HuH-7 (cell line): Measurements from ENCODE around the gene MYLK4.
A peak's percentile ranks its signal among the peaks of the same experiment; 100 is the strongest.

Source experiments
- DNase-seq: peaks from one replicate; pipeline ENCODE4 v3.0.0; 2011; ENCODE audit warnings: low spot score

The MYLK4 gene

DNA sequence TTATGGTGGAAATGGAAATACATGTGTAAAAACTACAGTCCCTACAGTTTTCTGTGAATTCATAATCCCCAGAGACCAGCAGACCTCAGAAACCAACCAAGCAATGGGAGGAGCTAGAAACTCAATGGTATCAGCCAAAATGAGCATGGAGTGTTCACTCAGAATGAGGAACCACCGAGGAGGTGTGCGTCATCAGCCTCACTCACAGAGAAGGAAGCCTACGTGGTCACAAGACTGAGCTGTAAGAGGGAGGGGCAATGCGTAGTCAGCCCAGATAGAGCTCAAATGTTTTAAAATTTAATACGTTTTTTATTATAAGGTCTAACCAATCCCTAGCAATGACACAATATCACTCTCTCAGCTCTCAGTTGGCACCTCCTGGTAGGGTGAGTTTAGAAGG is 17.4 kb downstream of the MYLK4 start:
- no peak for DNase-seq

DNA sequence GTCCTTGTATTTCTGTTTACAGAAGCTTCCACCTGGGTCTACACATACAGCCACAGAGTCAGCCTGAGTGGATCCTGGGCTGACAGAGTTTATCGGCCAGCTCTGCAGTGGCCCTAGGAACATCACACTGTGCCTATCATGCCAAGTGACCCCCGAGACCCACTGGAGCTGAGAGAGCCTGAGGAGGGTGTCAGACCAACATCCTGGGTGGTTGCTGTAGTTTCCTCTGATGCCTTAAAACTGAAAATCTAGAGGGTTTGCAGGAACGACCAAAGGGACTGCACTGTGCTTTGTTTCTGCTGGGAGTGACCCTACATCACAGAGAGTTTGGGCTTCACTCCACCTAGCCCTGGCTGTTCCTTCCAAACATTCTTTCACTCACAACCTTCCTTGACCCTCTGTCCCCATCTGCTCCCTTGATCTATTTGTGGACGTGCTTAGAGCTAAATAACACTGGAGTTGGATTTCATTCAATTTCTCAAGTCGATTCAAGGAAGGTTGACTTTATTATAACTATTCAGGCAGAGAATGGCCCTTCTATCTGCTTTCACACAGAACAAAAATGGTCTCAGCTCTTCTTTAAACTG is 18.1 kb downstream of the MYLK4 start:
- no peak for DNase-seq

DNA sequence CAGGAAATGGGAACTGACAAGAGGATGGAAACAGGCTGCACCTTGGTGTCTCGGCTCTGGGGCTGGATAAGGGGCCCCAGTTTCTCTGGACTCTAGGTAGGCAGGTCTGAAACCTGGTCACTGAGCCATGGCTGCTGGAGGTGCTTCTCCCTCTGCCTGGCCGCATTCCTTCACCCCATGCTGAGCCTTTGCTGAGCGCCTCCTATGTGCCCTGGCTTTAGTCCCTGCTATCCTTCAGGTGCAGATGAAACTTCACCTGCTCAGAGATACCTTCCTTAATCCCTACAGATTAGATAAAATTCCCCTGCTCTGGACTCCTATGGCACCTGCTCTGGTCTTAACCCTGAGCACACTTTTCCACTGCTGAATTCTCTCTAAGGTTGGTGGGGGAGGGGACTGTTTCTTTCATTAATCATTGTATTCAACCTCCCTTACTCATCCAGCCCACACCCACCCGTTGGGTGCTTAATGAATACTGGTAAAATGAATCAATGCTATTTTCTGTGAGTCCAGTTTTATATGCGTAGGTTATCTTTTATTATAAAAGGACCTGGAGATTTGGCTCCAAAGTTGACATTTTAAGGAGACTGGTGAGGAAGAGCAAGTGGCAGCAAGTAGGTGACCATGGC is 19.3 kb downstream of the MYLK4 start:
- no peak for DNase-seq

DNA sequence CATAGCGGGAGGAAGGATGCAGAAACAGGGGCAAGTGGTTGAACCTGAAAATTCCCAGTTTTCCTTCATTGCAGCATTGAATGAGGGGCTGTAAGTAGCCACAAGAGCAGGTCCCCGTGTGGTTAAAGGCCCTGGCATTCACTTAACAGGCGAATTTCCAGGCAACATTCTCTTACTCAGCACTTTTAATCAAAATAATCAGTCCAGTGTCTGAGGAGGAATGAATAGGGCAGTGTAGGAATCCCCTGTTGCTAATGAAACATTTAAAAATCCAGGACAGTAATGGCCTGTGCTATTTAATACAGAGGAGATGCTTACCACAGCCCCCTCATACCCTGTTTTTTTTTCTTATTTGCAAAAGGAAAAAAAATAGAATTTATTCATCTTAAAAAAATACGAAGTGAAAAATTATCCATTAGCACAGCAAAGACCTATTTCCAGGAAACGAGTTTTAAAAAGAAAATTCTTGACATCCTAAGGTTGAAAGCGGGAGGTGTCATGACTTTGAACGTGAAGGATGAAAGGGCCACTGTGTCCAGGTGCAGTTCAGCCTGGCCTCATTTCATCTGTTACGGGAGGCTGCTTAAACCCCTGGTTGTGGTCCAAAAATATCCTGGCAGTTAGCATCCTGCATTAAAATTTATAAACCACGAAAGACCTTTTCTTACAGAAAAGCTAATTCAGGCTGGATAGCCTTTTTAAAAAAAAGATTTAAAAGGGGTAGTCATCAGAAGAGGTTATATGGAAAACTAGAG is 20.2 kb downstream of the MYLK4 start:
- no peak for DNase-seq

DNA sequence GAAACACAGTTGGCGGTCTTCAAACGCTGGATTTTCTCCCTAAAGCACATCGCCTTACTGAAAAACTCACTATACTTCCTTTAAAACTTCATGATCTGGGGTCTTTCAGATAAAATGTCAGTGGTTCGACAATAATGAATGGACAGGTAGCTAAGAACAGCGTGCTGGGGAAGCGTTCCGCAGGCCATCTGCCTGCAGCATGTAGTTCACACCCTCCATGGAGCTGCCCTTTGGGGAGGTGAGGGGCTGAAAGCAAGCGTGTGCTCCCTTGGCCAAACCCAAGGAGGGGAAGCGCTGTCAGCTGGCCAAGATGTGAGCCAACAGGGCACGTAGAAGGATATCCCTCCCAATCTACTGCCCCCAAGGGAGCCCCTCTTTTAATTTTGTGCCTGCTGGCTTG is 20.8 kb downstream of the MYLK4 start:
- no peak for DNase-seq

DNA sequence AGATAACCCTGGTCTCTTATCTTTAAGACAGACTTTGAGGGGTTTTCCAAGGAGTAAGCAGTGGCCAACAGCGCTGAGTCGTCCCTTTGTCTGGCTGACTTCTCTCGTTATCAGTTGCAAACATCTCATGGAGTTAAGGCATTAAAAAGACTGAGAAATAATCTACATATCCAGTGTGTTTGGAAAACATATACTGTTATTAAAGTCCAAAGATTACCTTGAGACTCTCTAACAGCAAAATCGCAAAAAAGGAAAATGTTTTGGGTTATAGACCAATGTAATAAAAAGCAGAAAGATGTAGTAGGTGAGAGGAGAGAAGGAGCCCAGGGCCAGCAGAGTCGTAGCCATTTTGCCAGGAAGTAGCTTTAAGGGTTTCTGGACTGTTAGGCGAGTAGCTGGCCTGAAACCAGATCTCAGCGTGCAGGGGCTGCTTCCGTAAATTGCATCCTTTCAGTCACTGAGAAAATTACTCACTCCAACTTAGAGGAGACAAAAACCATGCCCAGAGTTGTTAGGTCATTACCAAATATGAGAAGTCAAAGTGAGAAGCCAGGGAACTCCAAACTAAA is 24.6 kb downstream of the MYLK4 start:
- no peak for DNase-seq

DNA sequence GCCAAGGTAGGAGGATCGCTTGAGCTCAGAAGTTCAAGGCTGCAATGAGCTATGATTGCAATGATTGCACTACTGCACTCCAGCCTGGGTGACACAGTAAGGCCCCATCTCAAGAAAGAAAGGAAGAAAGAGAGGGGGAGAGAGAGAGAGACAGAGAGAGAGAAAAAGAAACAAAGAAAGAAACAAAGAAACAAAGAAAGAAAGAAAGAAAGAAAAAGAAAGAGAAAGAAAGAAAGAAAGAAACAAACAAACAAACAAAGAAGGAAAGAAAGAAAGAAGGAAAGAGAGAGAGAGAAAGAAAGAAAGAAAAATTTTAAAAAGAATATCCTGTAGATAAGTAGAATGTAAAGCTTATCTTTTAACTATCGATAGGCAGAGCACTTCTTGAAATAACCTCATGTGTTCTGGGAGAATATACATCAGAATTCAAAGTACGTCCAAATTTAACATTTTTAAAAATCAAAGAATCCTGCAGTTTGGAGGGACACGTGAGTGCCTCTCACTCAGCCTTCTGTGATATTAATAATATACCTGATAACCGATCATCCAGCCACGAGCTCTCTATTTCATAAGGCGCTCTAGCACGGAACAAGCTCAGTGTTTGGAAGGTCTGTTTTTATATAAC is 25.2 kb downstream of the MYLK4 start:
- DNase-seq, result no peak

DNA sequence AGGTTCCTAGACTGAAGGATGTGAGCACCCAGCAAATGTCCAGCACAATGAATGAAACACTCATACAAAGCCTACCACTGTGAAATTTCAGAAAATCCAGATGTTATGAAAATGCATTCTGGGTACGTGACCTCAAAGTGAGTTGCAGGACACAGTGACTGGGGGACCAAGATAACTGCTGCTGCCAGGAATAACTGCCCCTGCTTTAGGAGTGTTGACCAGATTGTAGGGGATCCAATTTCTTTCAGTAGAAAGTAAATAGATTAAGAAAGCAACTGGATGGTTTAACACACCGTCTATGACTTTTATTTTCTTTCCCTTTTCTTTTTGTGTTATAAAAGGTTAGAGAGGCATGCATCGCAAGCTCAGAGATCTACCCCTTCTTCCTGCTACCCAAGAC is 29.5 kb downstream of the MYLK4 start:
- DNase-seq, result no peak

DNA sequence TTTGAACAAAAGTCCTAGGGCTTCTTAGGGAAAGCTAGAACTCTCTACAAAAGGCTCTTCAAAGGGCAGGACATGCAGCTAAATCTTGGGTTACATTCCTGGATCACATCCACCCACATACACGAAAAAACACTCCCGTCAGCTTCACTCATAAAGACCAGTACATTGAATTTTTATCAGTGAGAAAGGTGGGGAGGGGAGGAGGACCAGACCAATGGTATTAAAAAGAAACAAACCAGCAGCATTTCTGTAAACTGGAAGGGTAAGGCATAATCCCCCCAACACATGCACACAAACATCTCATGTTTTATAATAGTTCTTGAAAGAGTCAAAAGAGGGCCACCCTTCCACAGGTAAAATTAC is 31.6 kb downstream of the MYLK4 start:
- DNase-seq, result no peak

DNA sequence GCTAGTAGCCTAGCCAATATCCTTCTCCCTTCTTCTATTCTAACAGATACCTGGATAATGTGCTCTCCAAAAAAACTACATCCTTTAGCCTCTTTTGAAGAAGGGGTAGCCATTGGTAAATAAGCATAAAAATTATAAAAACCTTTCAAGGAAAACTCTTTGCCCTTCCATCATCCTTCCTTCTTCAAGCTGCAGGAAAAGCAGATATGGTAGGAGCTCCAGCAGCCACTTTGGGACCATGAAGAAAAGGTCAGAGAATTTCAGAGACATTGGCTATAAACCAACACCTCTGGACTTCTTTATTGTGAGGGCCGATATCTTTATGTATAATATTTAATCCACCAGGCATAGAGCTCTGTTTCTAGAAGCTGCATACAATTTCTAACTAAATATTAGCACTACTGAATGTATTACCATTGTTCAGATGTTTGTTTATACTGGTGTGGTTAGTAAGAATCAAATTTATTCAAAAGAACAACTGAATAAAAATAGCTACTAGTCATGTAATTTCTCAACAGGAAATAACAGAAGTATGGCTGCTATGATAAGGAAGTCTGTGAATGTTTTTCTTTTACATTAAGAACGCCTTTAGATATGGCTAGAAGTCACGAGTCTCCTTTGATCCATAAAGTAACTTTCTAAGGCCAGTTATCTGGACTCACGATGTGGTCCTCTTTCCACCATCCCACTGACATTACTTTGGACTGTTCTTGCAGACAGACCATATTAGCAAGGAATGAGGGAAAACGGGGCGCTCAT is 32.2 kb downstream of the MYLK4 start:
- DNase-seq, result no peak

DNA sequence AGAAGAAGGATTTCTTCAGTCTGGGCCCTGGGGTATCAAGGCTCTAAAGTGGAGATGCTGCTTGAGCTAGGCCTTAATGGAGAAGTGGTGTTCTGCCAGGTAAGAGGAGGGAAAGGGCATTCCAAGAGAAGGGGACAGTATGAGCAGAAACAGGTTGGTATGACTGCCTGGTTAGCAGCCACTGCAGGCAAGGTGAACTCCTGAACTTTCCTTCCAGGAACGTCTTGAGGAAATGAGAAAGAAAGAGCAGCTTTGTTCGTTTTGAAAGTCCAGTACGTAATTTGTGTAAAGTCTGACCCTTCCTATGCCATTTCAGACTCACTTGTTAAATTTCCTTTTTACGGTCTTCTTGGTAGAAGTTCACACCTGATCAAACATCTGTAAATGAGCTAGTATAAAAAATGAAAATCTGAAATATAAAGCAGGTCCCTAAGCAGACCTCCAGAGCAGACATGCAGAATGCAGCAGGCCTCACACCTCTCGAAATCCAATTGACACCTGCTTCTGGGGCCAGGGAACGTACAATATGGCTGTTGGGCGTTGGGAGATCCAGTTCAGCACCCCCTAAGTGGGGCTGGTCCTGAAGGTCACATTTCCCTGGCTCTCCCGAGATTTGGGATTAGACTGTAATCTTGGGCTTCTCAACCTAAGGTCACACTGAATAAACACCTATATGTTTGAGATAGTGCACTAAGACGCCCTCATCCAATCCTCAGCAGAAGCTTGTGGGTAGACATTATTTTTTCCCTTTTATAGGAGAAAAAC is 33.6 kb downstream of the MYLK4 start:
- no peak for DNase-seq

DNA sequence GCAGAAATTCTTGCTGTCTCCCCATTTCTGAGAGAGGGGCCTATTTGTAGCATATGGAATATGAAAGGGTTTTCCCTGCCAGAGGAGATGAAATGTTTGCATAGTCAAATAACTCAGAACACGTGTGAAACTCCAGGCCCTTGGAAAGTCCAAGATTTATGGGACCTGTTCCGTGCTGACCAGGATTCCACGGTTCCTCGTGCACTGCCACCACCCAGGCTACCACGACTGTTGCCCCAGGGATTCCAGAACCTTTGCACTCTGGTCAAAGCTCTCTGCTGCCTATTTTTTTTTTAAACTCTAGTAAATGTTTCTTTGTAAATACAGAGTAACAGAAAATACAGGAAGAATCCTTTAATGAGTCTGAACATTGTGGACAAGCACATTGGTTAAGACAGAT is 35.0 kb downstream of the MYLK4 start:
- DNase-seq, result peak; percentile 14

DNA sequence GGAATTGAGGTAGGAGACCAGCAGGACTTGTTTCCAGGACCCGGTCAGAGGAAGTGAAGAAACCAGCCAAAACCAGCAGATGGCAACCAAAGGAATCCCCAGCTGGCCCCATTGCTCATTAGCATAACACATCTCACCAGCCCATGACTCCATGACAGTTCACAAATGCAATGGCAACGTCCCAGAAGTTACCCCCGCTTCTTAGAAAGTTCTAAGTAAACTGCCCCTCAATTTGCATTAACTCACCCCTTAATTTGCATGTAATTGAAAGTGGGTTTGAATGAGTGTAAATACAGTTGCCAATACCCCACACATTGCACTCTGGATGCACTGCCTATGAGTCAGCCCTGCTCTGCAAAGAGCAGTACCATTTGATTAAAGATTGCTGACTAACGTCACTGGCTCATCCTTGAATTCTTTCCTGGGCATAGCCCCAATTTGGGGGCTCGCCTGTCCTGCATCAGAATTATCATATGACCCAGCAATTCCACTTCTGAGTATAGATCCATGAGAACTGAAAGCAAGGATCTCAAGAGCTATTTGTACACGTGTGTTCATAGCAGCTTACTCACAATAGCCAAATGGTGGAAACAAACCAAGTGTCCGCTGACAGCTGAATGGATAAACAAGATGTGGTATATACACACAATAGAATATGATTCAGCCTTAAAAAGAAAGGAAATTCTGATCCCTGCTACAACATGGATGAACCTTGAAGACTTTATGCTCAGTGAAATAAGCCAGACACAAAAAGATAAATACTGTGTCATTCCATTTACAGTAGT is 36.4 kb downstream of the MYLK4 start:
- no peak for DNase-seq

DNA sequence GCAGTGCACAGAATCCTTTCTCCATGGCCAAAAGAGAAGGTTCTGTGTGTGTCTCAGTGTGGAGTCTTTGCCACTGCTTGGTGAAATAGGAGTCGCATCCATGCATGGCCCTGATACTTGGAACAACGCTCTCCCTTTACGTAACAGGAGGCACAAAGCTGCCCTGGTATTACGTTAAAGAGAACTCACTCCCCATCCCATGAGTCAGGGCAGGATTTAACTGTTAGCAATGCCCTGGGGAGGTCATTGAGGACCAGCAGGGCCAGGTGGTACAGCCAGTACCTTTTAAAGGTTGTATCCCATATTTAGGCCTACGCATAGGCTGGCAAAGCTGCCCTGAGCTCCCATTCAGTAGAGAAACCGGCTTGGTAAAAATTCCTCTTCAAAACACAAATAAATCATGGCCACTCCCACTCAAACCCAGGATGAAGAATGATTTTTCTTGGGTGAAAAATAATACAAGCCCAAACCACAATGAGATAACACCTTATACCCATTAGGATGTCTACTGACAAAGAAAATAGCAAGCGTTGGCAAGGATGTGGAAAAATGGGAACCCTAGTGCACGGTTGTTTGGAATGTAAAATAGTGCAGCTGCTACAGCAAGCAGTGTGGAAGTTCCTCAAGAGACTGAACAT is 37.1 kb downstream of the MYLK4 start:
- no peak for DNase-seq

DNA sequence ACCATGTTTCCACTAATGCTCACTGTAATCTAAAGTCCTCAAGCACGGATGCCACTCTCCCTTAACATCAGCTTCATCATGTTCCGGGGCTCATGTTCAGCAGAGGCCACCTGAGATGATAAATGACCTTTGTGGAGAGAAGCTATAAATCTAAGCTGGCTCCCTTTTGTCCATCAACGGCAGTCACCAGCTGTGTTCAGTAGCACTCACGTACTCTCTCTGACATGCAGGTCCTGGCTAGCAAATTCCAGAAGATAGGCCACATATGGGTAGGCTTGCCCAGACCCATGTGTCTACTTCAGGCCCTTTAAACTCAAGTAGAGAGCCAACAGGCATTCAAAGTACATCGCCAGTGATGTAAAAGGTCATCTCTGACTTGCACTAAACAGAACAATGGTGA is 38.6 kb downstream of the MYLK4 start:
- no peak for DNase-seq

DNA sequence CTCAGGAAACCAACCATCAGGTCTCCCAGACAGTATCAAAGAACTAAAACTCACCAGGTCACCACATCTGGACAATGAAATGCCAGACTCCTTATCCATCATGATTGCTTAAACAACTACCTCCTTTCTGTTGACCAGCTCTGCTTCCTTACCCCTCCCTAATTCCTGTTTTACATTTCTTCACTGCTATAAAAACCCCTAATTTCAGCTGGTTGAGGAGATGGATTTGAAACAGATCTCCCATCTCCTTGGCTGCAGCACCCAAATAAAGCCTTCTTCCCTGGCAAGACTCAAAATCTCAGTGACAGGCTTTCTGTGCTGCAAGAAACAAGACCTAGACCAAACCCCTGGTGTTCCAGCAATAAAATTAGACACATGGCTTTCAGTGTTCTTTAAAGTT is 40.3 kb downstream of the MYLK4 start:
- DNase-seq, result no peak

DNA sequence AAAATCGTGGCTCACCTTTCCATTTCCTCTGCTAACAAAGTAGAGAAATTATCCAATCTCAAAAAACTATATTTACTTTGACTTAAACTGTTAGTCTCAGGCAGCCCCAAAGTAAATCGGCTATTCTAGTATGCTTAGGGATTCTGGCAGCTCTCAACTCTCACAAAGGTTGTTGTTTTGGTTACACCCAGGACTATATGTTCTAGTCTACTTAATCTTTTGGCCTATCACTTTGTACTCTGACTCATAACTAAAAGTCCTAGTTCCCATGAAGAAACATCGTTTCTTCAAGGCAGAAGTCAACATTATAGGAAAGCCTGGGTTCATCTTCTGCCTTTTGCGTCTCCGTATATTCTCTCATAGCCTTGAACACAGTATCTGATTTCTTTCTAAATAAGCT is 42.3 kb downstream of the MYLK4 start:
- no peak for DNase-seq

DNA sequence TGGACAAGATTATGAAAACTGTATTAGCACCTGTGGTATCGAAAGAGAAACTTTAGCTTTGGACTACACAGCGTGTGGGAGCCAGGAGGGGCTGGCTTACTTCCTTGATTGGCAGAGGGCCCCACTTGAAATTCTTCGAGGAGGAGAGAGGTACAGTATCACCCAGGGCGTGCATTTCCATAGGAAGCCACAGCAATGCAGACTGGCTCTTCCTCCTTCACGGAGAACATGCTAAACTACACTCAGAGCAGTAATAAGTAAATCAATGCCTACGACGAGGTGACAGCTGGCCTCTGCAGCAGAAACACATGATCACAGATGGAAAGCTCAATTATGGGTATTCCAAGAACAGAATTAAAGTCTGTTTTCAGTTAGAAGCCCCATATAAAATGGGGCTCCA is 44.2 kb downstream of the MYLK4 start:
- DNase-seq, result no peak

DNA sequence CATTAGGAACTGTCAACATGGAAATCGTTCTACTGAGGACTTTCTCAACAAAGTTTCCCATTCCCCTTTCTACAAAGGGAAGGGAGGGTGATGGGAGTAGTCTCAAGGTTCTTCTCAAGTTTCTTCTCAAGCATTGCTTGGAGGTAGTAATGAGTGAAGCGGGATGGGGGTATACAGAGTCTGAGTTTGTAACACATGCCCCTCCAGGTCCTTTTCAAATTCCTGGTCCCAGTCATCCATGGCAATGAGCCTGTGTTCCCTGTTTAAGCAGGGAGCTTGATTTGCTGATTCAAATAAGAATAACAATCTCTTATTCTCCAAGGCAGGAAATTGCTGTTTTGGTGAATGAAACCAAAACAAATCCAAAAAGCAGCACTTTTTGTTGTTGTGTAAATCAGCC is 45.5 kb downstream of the MYLK4 start:
- DNase-seq, result no peak

DNA sequence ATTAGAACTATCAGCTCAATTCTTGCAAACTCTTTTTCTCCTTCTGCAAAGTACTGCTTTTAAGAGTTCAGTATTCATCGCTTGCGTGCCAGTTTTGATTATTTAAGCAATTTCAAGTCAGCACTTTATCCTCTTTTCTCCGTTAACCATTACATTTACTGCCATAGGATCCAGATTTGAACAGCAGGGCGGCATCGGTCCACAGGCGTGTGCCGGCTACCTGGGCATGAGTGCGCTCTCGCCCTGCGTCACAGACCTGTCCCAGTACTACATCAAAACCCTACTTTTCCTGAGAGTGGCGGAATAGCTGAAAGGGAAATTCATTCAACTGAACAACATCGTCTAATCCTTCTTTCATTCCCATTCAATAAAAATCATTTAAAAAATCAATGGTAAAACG is 53.4 kb downstream of the MYLK4 start:
- no peak for DNase-seq
